Right cardiac atrium (tissue), 5 donors: ENCODE measurements around the gene UNC13B. TPM values are rescaled to one million over a fixed set of nuclear protein-coding genes. Genes with fewer than 3 reads are reported as not detected.

Experiments
- ATAC-seq, 2 donors: fragments of 200-7000 bp; cut with Tn5 transposase; one replicate each; pipeline versions ENCODE4 v1.8.0 to v1.9.1; 2020; ENCODE audit warnings: moderate library complexity in 2 of 2, mild to moderate bottlenecking in 1 of 2
- DNase-seq, 3 donors: peaks; one replicate each; pipeline ENCODE4 v3.0.0-alpha.2; 2020
- H3K27ac ChIP-seq: one replicate; pipeline ENCODE4 v1.5.1; 2013; ENCODE audit warnings: mild to moderate bottlenecking, low read length, control low read depth, moderate library complexity
- H3K27me3 ChIP-seq: one replicate; pipeline ENCODE4 v1.6.1; 2013; ENCODE audit not compliant: control insufficient read depth, insufficient read depth
- H3K4me1 ChIP-seq: one replicate; pipeline ENCODE4 v1.6.1; 2013; ENCODE audit warnings: low read length; ENCODE audit not compliant: control insufficient read depth, insufficient read depth
- H3K4me3 ChIP-seq: one replicate; pipeline ENCODE4 v1.5.1; 2013; ENCODE audit warnings: low read length, control low read depth
- H3K9me3 ChIP-seq: one replicate; pipeline ENCODE4 v1.6.1; 2013; ENCODE audit warnings: low read length; ENCODE audit not compliant: control insufficient read depth
- WGBS: extraction: QIAGEN DNeasy Blood & Tissue Kit; methylation state at CpG from one replicate; pipeline ENCODE4 v1.1.7; 2013; 5-methylcytosine and 5-hydroxymethylcytosine counted together
- intact Hi-C, 4 donors: fragments of 100-400 bp; cut with DNase I; formaldehyde crosslinking; loops; one replicate each; pipeline versions ENCODE4 v1.11.0 to v1.14.0; 2022 to 2023
- polyA plus RNA-seq: library from polyadenylated mRNA; stranded (reverse); fragments of 200-250 nt; gene quantifications from one replicate; pipeline ENCODE4 v1.2.3, GENCODE V29; 2013
- total RNA-seq, 4 donors: library from RNA; stranded (reverse); fragmentation: NEBNext Ultra II Directional; extraction: Animal tissue kit (Norgen Biotek cat#: 25700); gene quantifications; one replicate each; pipeline ENCODE4 v1.2.1, GENCODE V29; 2021
- donor health status: healthy with polysubstance abuse.
- donor health status: DM: no; HTN: yes; CAD: no.
- donor health status: DM: no; HTN: no; CAD: no.
- donor health status: DM: no; HTN: yes; CAD: no; lungs with severe emphysema.
- donor health status: DM: yes; HTN: yes; CAD: no.

UNC13B gene
- total and polyA plus RNA-seq, 5 donors, result 8.8 to 23.4 (median 21.0) TPM

DNA sequence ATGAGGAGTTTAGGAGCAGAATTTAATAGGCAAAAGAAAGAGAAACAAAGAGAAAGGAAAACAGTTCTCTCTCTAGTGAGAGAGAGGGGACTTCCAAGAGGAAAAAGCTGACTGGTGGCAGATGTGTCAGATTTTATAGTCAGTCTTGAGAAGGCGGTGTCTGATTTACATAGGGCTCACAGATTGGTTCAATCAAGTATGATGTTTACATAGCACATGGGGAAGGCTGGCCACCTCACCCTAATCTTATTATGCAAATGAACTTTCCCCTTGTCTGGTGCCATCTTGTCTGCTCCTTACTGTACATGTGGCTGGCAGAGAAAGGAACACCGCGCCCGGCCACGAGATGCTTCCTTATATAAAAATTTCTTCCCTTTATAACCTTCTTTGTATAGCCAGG is 24.7 kb downstream of the UNC13B start:
- Histone ChIP-seq H3K9me3 (no peaks in the 10 kb centered on the region), H3K27ac (no peak overlapping the region), H3K27me3 (no peaks in the 10 kb centered on the region), H3K4me1 (no peaks in the 10 kb centered on the region), H3K4me3 (no peak overlapping the region)
- DNase-seq (no peak), ATAC-seq (no peak)
- intact Hi-C loops, result no loop called here
- WGBS, result 94% methylated on average over 5 of the region's 5 CpGs

DNA sequence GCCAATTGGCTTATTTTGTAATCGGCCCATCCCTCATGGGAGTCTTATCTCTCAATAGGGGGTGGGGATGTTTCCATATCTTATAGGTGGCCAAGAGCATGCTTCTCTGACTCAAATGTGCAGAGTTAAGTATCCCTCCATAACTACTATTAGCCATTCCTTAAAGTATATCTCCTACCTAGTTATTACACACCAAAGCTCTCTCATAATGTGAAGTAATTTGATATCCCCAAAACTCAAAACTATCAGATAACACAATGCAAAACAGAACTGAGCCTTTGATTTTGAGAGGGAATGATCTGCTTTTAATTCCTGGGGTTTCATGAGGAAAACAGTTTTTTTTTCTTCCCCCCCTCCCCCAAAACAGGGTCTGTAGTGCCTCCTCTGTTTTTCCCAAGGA is 28.4 kb downstream of the UNC13B start:
- no peaks in the 10 kb centered on the region for H3K9me3 ChIP-seq
- 81% methylated on average over 1 of the region's 1 CpG for WGBS
- H3K27ac ChIP-seq, result no peak overlapping the region
- H3K27me3 ChIP-seq, result no peaks in the 10 kb centered on the region
- intact Hi-C loops, result loop anchor here in 1 of 4 donors (10.0 kb wide), 1 partner anchor 285 kb away; no protein-coding TSS in a partner anchor
- no peak overlapping the region for H3K4me3 ChIP-seq
- DNase-seq (no peak), ATAC-seq (no peak)
- no peaks in the 10 kb centered on the region for H3K4me1 ChIP-seq

DNA sequence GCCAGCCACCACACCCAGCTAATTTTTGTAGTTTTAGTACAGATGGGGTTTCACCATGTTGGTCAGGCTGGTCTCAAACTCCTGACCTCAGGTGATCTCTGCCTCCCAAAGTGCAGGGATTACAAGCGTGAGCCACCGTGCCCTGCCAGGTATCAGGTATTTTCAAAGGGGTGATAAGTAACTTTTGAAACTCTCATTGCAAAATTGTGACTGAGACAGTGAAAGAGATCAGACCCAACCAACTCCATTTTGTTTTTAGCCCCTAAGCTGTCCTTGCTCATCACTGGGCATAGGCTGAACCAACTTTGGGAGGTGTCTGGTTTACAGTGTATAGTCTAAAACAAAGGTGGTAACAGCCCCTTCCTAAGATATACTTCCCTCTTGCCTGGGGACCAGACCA is 29.3 kb downstream of the UNC13B start:
- ATAC-seq (no peak), DNase-seq (no peak)
- Histone ChIP-seq H3K27me3 (no peaks in the 10 kb centered on the region), H3K4me1 (no peaks in the 10 kb centered on the region), H3K9me3 (no peaks in the 10 kb centered on the region), H3K27ac (no peak overlapping the region), H3K4me3 (no peak overlapping the region)
- intact Hi-C loops, result loop anchor here in 1 of 4 donors (10.0 kb wide), 1 partner anchor 284 kb away; no protein-coding TSS in a partner anchor
- WGBS, result 99% methylated on average over 2 of the region's 2 CpGs

DNA sequence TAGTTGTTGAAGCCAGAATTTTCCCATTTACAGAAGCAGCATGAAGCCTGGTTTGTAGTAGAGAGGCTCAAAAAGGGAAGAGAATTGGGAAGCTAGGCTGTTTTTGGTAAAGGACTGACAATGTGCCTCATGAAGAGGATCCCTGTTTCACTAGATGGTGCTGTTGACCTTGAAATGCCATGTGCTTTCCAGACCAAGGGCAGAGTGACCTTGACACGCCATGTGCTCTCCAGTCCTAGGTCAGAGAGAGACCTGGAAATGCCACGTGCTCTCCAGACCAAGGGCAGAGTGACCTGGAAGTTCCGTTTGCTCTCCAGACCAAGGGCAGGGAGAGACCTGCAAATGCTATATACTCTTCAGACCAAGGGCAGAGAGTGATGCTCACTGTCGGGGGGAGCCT is 32.0 kb downstream of the UNC13B start:
- ATAC-seq (no peak), DNase-seq (no peak)
- Histone ChIP-seq H3K4me1 (no peaks in the 10 kb centered on the region), H3K27me3 (no peaks in the 10 kb centered on the region), H3K4me3 (no peak overlapping the region), H3K9me3 (no peaks in the 10 kb centered on the region), H3K27ac (no peak overlapping the region)
- WGBS, result 92% methylated on average over 4 of the region's 4 CpGs
- intact Hi-C loops, result loop anchor here in 1 of 4 donors (10.0 kb wide), 1 partner anchor 281 kb away; no protein-coding TSS in a partner anchor

DNA sequence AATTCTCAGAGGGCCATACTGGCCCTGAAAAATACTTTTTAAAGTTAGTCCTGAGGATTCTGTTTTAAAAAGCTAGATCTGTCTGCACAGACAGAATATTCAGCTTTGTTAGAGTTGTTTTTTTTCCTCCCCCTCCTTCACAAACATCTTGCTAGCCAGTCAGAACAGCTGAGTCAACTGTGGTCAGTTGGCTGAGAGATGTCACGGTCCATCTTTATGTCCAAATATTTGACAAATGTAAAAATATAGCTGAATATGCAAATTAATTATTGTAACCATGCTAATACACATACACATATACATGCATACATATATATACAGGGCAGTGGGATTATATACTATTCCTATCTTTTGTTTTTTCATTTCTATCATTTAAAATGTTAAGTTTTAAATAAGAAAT is 33.9 kb downstream of the UNC13B start:
- Histone ChIP-seq H3K4me1 (no peaks in the 10 kb centered on the region), H3K9me3 (no peaks in the 10 kb centered on the region), H3K27me3 (no peaks in the 10 kb centered on the region), H3K4me3 (no peak overlapping the region), H3K27ac (no peak overlapping the region)
- ATAC-seq (no peak), DNase-seq (no peak)
- intact Hi-C loops, result loop anchor here in 1 of 4 donors (10.0 kb wide), 1 partner anchor 279 kb away; no protein-coding TSS in a partner anchor
- WGBS, result 71% methylated on average over 1 of the region's 1 CpG

DNA sequence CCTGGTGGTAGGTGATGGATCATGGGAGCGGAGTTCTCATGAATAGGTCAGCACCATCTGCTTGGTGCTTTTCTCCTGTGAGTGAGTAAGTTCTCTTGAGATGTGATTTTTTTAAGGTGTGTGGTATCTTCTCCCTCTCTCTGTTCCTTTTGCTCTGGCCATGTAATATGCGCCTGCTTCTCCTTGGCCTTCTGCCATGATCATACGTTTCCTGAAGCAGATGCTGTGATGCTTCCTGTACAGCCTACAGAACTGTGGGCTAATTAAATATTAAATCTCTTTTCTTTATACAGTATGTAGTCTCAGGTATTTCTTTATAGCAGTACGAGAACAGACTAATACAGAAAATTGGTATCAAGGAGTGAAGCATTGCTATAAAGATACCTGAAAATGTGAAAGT is 36.4 kb downstream of the UNC13B start:
- Histone ChIP-seq H3K4me1 (no peaks in the 10 kb centered on the region), H3K9me3 (no peaks in the 10 kb centered on the region), H3K4me3 (no peak overlapping the region), H3K27ac (no peak overlapping the region), H3K27me3 (no peaks in the 10 kb centered on the region)
- DNase-seq, result no peak
- intact Hi-C loops, result loop anchor here in 1 of 4 donors (10.0 kb wide), 1 partner anchor 277 kb away; no protein-coding TSS in a partner anchor
- no peak for ATAC-seq
- 80% methylated on average over 4 of the region's 4 CpGs for whole genome bisulfite sequencing

DNA sequence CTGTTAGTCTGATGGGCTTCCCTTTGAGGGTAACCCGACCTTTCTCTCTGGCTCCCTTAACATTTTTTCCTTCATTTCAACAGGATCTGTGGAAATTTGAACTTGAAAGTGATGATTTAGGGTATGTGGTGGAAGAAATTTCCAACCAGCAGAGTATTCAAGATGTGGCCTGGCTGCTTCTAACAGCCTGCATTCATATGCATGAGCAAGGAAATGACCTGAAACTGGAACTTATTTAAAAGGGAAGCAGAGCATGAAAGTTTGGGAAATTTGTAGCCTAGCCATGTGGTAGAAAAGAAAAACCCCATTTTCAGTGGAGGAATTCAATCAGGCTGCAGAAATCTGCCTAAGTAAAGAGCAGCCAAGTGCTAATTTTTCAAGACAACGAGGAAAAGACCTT is 41.7 kb downstream of the UNC13B start:
- intact Hi-C loops, result no loop called here
- WGBS, result 88% methylated on average over 2 of the region's 2 CpGs
- Histone ChIP-seq H3K9me3 (no peaks in the 10 kb centered on the region), H3K4me3 (no peak overlapping the region), H3K4me1 (no peaks in the 10 kb centered on the region), H3K27ac (no peak overlapping the region), H3K27me3 (no peaks in the 10 kb centered on the region)
- ATAC-seq (no peak), DNase-seq (no peak)

DNA sequence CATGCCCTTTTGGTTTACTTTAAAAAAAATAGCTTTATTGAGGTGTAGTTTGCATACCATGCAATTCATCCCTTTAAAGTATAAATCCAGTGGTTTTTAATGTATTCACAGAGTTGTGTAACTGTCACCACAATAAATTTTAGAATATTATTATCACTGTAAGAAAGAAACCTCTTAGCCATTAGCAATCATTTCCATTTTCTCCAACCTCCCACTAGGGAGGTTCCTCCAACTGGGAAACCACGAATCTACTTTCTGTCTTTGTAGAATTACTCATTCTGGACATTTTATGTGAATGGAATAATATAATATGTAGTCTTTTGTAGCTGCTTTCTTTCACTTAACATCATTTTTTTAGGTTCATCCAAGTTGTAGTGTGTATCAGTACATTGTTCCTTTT is 43.5 kb downstream of the UNC13B start:
- ATAC-seq (no peak), DNase-seq (no peak)
- intact Hi-C loops, result no loop called here
- H3K9me3 ChIP-seq, result no peaks in the 10 kb centered on the region
- no peak overlapping the region for H3K27ac ChIP-seq
- H3K27me3 ChIP-seq, result no peaks in the 10 kb centered on the region
- no peak overlapping the region for H3K4me3 ChIP-seq
- 82% methylated on average over 1 of the region's 1 CpG for WGBS
- H3K4me1 ChIP-seq, result no peaks in the 10 kb centered on the region

DNA sequence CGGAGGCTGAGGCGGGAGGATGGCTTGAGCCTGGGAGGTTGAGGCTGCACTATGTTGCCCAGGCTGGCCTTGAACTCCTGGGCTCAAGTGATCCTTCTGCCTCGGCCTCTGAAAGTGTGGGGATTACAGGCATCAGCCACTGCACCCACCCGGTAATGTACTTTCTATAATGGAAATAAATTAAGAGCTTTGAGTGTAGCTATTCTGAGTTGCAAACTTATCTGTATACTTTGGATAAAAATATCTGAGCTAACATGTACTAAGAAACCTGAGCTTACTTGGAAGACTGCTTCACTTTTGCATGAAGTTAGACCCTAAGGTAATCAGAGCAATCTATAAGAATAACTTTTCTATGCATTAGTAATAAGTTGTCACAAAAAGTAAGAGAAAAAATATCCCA is 50.0 kb downstream of the UNC13B start:
- WGBS, result 85% methylated on average over 4 of the region's 4 CpGs
- H3K4me3 ChIP-seq, result no peak overlapping the region
- ATAC-seq, result no peak
- no peak overlapping the region for H3K27ac ChIP-seq
- no peaks in the 10 kb centered on the region for H3K9me3 ChIP-seq
- peaks cover 2% of the 10 kb centered on the region for H3K4me1 ChIP-seq
- DNase-seq, result no peak
- no peaks in the 10 kb centered on the region for H3K27me3 ChIP-seq
- intact Hi-C loops, result no loop called here

DNA sequence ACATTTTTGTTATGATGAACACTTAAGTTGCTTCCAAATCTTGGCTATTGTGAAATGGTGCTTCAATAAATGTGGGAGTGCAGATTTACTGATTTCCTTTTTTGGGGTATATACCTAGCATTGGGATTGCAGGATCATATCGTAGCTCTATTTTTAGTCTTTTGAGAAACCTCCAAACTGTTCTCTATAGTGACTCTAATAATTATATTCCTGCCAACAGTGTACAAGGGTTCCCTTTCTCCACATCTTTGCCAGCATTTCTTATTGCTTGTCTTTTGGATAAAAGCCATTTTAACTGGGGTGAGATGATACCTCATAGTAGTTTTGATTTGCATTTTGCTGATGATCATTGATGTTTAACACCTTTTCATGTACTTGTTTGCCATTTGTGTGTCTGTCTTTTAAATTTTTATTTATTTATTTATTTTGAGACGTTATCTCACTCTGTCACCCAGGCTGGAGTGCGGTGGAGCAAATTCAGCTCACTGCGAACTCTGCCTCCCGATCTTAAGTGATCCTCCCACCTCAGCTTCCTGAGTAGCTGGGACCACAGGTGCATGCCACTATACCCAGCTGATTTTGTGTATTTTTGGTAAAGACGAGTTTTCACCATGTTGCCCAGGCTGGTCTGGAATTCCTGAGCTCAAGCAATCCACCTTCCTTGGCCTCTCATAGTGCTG is 59.0 kb downstream of the UNC13B start:
- intact Hi-C loops, result no loop called here
- H3K4me1 ChIP-seq, result no peaks in the 10 kb centered on the region
- 87% methylated on average over 6 of the region's 6 CpGs for WGBS
- no peak overlapping the region for H3K27ac ChIP-seq
- DNase-seq (no peak), ATAC-seq (no peak)
- no peak overlapping the region for H3K4me3 ChIP-seq
- H3K27me3 ChIP-seq, result no peaks in the 10 kb centered on the region
- H3K9me3 ChIP-seq, result no peaks in the 10 kb centered on the region

DNA sequence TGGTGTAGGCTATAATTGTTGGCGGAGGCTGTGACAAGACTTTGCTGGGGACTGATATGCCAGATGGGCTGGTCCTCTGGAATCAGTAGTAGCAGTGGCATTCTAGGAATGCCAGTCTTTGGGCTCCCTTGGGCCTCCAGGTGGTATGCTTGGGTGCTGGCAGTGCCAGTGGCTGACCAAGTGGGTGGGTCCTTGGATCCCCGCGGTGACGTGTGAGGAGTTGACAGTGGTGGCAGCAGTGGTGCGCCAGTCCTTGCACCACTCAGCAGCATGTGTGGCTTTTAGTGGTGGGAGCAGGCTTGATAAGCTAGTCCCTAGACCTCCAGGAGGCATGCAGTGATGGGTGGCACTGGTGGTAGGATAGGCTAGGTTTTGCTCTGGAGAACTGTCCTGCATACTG is 63.9 kb downstream of the UNC13B start:
- no peaks in the 10 kb centered on the region for H3K9me3 ChIP-seq
- no peaks in the 10 kb centered on the region for H3K4me1 ChIP-seq
- 97% methylated on average over 5 of the region's 5 CpGs for WGBS
- DNase-seq, result no peak
- H3K27me3 ChIP-seq, result no peaks in the 10 kb centered on the region
- no peak overlapping the region for H3K4me3 ChIP-seq
- intact Hi-C loops, result no loop called here
- ATAC-seq, result no peak
- no peak overlapping the region for H3K27ac ChIP-seq

DNA sequence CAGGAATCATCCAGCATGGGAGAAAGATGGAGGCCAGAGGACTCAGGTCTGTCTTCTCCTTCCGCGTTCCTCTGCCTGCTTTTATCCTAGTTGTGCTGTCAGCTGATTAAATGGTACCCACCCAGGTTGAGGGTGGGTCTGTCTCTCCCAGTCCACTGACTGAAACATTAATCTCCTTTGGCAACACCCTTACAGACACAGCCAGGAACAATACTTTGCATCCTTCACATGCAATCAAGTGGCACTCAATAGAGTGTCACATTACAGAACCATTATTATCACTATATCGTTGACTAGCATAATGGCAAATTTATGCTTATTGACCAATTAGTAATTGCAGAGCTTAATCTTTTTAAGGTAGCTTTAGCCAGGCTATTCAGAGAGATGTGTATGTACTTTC is 64.8 kb downstream of the UNC13B start:
- peak in 1 of 2 donors; percentile 37 for ATAC-seq

More for the DNA sequence above, 64.8 kb downstream of the UNC13B start:
- no peaks in the 10 kb centered on the region for H3K27me3 ChIP-seq
- intact Hi-C loops, result no loop called here
- H3K9me3 ChIP-seq, result no peaks in the 10 kb centered on the region
- H3K4me3 ChIP-seq, result no peak overlapping the region
- no peak overlapping the region for H3K27ac ChIP-seq
- no peaks in the 10 kb centered on the region for H3K4me1 ChIP-seq
- DNase-seq, result no peak
- 75% methylated on average over 3 of the region's 3 CpGs for WGBS
